Keratinocyte (primary cell): ENCODE results near the gene GMPR2. TPM values are rescaled to one million over a fixed set of nuclear protein-coding genes. Genes with fewer than 3 reads are reported as not detected.

Experiments used
- DNase-seq: peaks from one replicate; pipeline ENCODE4 v3.0.0-alpha.2; 2011; ENCODE audit warnings: low read depth, missing footprints, low spot score
- FAIRE-seq: peaks from 2 replicates; lab custom pipeline; 2011; peaks lifted over from hg19 to GRCh38; lab: Jason Lieb, UNC
- H2AFZ ChIP-seq: 2 replicates; pipeline ENCODE4 v1.6.0; 2012; ENCODE audit warnings: low read length, control low read depth, inconsistent platforms; ENCODE audit not compliant: control insufficient read depth
- H3K27ac ChIP-seq: 2 replicates; pipeline ENCODE4 v1.5.1; 2011; ENCODE audit warnings: low read length; ENCODE audit not compliant: control insufficient read depth, insufficient read depth
- H3K27me3 ChIP-seq: 3 replicates; pipeline ENCODE4 v1.6.0; 2011; ENCODE audit warnings: low read length; ENCODE audit not compliant: control insufficient read depth, insufficient read depth; ENCODE audit errors: extremely low read depth
- H3K36me3 ChIP-seq, 2 experiments: 2 replicates in 1 of 2; 3 replicates in 1 of 2; pipeline ENCODE4 v1.5.1; 2011; ENCODE audit warnings: low read length in 2 of 2, mild to moderate bottlenecking in 1 of 2; ENCODE audit not compliant: control insufficient read depth in 2 of 2, insufficient read depth in 2 of 2; ENCODE audit errors: extremely low read depth in 1 of 2
- H3K4me1 ChIP-seq: 3 replicates; pipeline ENCODE4 v1.5.1; 2011; ENCODE audit warnings: low read length; ENCODE audit not compliant: control insufficient read depth, insufficient read depth; ENCODE audit errors: extremely low read depth
- H3K4me2 ChIP-seq: 3 replicates; pipeline ENCODE4 v1.6.0; 2011; ENCODE audit warnings: low read depth, low read length; ENCODE audit not compliant: control insufficient read depth, insufficient read depth; ENCODE audit errors: extremely low read depth
- H3K4me3 ChIP-seq, 3 experiments: fragments of 200-600 bp in 1 of 3; sonication (generic) in 1 of 3; 2 replicates in 2 of 3; 3 replicates in 1 of 3; pipeline ENCODE4 v1.5.1; 2011 to 2016; ENCODE audit warnings: low read length in 3 of 3, mild to moderate bottlenecking in 3 of 3, control low read depth in 2 of 3, inconsistent platforms in 1 of 3, low read depth in 1 of 3, mixed read lengths in 1 of 3, mixed run types in 1 of 3, moderate library complexity in 1 of 3; ENCODE audit not compliant: control insufficient read depth in 2 of 3, insufficient read depth in 2 of 3; ENCODE audit errors: extremely low read depth in 1 of 3
- H3K79me2 ChIP-seq: 2 replicates; pipeline ENCODE4 v1.6.0; 2012; ENCODE audit warnings: low read length; ENCODE audit not compliant: control insufficient read depth, insufficient read depth
- H3K9ac ChIP-seq: 3 replicates; pipeline ENCODE4 v1.6.0; 2011; ENCODE audit warnings: low read length; ENCODE audit not compliant: control insufficient read depth, insufficient read depth; ENCODE audit errors: extremely low read depth
- H3K9me1 ChIP-seq: 3 replicates; pipeline ENCODE4 v1.6.0; 2011; ENCODE audit warnings: low read length; ENCODE audit not compliant: control insufficient read depth, insufficient read depth; ENCODE audit errors: extremely low read depth
- H3K9me3 ChIP-seq: 2 replicates; pipeline ENCODE4 v1.5.1; 2012; ENCODE audit warnings: low read depth, low read length; ENCODE audit not compliant: control insufficient read depth
- H4K20me1 ChIP-seq: 3 replicates; pipeline ENCODE4 v1.6.0; 2011; ENCODE audit warnings: low read length; ENCODE audit not compliant: control insufficient read depth, insufficient read depth; ENCODE audit errors: extremely low read depth
- CTCF ChIP-seq, 3 experiments: IDR thresholded peaks in 1 of 3; conservative IDR thresholded peaks in 1 of 3; optimal IDR thresholded peaks in 1 of 3; 2 replicates in 2 of 3; 3 replicates in 1 of 3; pipeline versions ENCODE3 to v1.5.1; 2011; ENCODE audit warnings: low read length in 3 of 3, mild to moderate bottlenecking in 3 of 3, moderate library complexity in 2 of 3, control low read depth in 1 of 3, inconsistent platforms in 1 of 3; ENCODE audit not compliant: insufficient read depth in 2 of 3; ENCODE audit errors: extremely low read depth in 1 of 3
- EZH2 ChIP-seq: IDR thresholded peaks from one replicate; pipeline ENCODE4 v1.6.1; 2012; ENCODE audit warnings: inconsistent platforms, mild to moderate bottlenecking, low read length, moderate library complexity
- dilution Hi-C: fragments of 300-500 bp; cut with MboI; formaldehyde crosslinking; loops from one replicate; pipeline ENCODE4 v1.7.0; 2020; ENCODE audit warnings: low sequenced_read_pairs; ENCODE audit not compliant: extremely low pct_ligation_motif_present
- polyA plus RNA-seq, 5 experiments: library from polyadenylated mRNA; depleted of rRNA in 3 of 5; stranded (reverse) in 3 of 5; stranded (forward) in 1 of 5; unstranded in 1 of 5; fragments of >200 nt; gene quantifications; 1 replicate in 1 of 5; 2 replicates in 3 of 5; 3 replicates in 1 of 5; pipeline versions ENCODE4 v1.2.1 to v1.2.3, GENCODE V29; 2011 to 2012; ENCODE audit warnings: missing spikeins in 2 of 5, low read depth in 1 of 5, low replicate concordance in 1 of 5

The GMPR2 gene
- polyA plus RNA-seq, 1 donor (not counting 4 experiments of a cell fraction or from before 2014, with no cell fraction given): 84.6 TPM

GRCh38 chr14:24254630-24255392, 22.1 kb downstream of the GMPR2 start:
- no peak for DNase-seq
- Histone ChIP-seq H2AFZ (no peak overlapping the region), H3K36me3 (peaks cover 18 to 28% of the 10 kb centered on the region in 2 experiments), H4K20me1 (no peaks in the 10 kb centered on the region), H3K9me1 (no peaks in the 10 kb centered on the region), H3K79me2 (no peaks in the 10 kb centered on the region), H3K4me1 (peaks cover 13% of the 10 kb centered on the region), H3K27ac (no peak overlapping the region), H3K4me2 (no peak overlapping the region), H3K27me3 (no peaks in the 10 kb centered on the region), H3K4me3 (no peak overlapping the region), H3K9ac (no peak overlapping the region), H3K9me3 (no peaks in the 10 kb centered on the region)
- no peak for TF ChIP-seq CTCF (optimal IDR thresholded peaks at IDR 0.05 in 1 of 3, IDR thresholded peaks at IDR 0.05 in 1 of 3, conservative IDR thresholded peaks at IDR 0.05 in 1 of 3; ENCODE audit: extremely low read depth in 1 of 3, insufficient read depth in 2 of 3, low read length in 3 of 3)
- TF ChIP-seq EZH2: no peak
- no peak for FAIRE-seq
- dilution Hi-C loops: no loop called here

- Histone ChIP-seq H3K79me2 (no peaks in the 10 kb centered on the region), H3K4me1 (peaks cover 13% of the 10 kb centered on the region), H3K9ac (no peak overlapping the region), H2AFZ (no peak overlapping the region), H3K4me3 (no peak overlapping the region), H3K9me1 (no peaks in the 10 kb centered on the region), H3K27ac (no peak overlapping the region), H3K27me3 (no peaks in the 10 kb centered on the region), H4K20me1 (no peaks in the 10 kb centered on the region), H3K4me2 (no peak overlapping the region), H3K9me3 (no peaks in the 10 kb centered on the region), H3K36me3 (peaks cover 18 to 25% of the 10 kb centered on the region in 2 experiments)
- DNase-seq: no peak
- TF ChIP-seq CTCF (optimal IDR thresholded peaks at IDR 0.05 in 1 of 3, IDR thresholded peaks at IDR 0.05 in 1 of 3, conservative IDR thresholded peaks at IDR 0.05 in 1 of 3; ENCODE audit: extremely low read depth in 1 of 3, insufficient read depth in 2 of 3, low read length in 3 of 3): no peak
- no peak for TF ChIP-seq EZH2
- dilution Hi-C loops: no loop called here
- FAIRE-seq: no peak
Measured at GRCh38 chr14:24255438-24255837, 22.7 kb downstream of the GMPR2 start.
